GM12878 (cell line): Measurements from ENCODE around the gene TYSND1. TPM values are rescaled to one million over a fixed set of nuclear protein-coding genes. Genes with fewer than 3 reads are reported as not detected.

Experiments used
- ATAC-seq: fragments of 200-7000 bp; cut with Tn5 transposase; 3 replicates; pipeline ENCODE4 v1.9.1; 2020; ENCODE audit warnings: mild to moderate bottlenecking, moderate library complexity
- BruUV-seq: library from RNA; stranded (reverse); fragments of 400-500 nt; replicated peaks from 2 replicates; lab custom pipeline; 2021; lab: Mats Ljungman, UMichigan
- CTCF ChIA-PET: fragments of 300-600 bp; sonication (Branson Sonifier 250); formaldehyde crosslinking; extraction: SDS; loops from one replicate; lab custom pipeline; 2021; ENCODE audit warnings: inconsistent platforms; lab: Yijun Ruan, JAX
- POLR2A ChIA-PET: fragments of 350-600 bp; formaldehyde crosslinking; extraction: SDS; loops from one replicate; lab custom pipeline; 2021; ENCODE audit warnings: inconsistent platforms; lab: Charles Lee
- RAD21 ChIA-PET: fragments of 300-600 bp; sonication (Branson Sonifier 250); formaldehyde crosslinking; loops from one replicate; lab custom pipeline; 2023; ENCODE audit warnings: antibody characterized with exemption; ENCODE audit not compliant: unreplicated experiment; lab: Charles Lee
- SMC1A ChIA-PET: fragments of 300-600 bp; sonication (Branson Sonifier 250); formaldehyde crosslinking; loops from one replicate; lab custom pipeline; 2023; ENCODE audit not compliant: unreplicated experiment, uncharacterized antibody; lab: Charles Lee
- DNase-seq: peaks from one replicate; pipeline ENCODE4 v3.0.0-alpha.2; 2011; ENCODE audit warnings: low read depth, low spot score
- FAIRE-seq: peaks from 3 replicates; lab custom pipeline; 2011; peaks lifted over from hg19 to GRCh38; lab: Jason Lieb, UNC
- H2AFZ ChIP-seq: 2 replicates; pipeline ENCODE4 v1.6.0; 2011; ENCODE audit warnings: low read depth, low read length, control low read depth; ENCODE audit not compliant: control insufficient read depth
- H3K27ac ChIP-seq: 2 replicates; pipeline ENCODE4 v1.5.1; 2011; ENCODE audit warnings: control low read depth; ENCODE audit not compliant: control insufficient read depth, insufficient read depth
- H3K27me3 ChIP-seq, 2 experiments: replicated peaks in 1 of 2; 2 replicates each; pipeline versions ENCODE4 v1.6.0 to v1.6.1; 2011; ENCODE audit warnings: low read length in 1 of 2; ENCODE audit not compliant: control insufficient read depth in 2 of 2, insufficient read depth in 2 of 2
- H3K36me3 ChIP-seq, 2 experiments: 2 replicates each; pipeline ENCODE4 v1.5.1; 2011; ENCODE audit warnings: low read length in 1 of 2; ENCODE audit not compliant: control insufficient read depth in 2 of 2, insufficient read depth in 2 of 2
- H3K4me1 ChIP-seq: 2 replicates; pipeline ENCODE4 v1.6.1; 2011; ENCODE audit warnings: mild to moderate bottlenecking, low read length, moderate library complexity, mixed read lengths; ENCODE audit not compliant: control insufficient read depth, insufficient read depth
- H3K4me2 ChIP-seq: 2 replicates; pipeline ENCODE4 v1.6.0; 2011; ENCODE audit warnings: control low read depth; ENCODE audit not compliant: control insufficient read depth, insufficient read depth
- H3K4me3 ChIP-seq: fragments of 200-600 bp; sonication (generic); 2 replicates; pipeline ENCODE4 v1.5.1; 2016
- H3K79me2 ChIP-seq: 2 replicates; pipeline ENCODE4 v1.6.0; 2011; ENCODE audit warnings: low read length; ENCODE audit not compliant: control insufficient read depth, insufficient read depth
- H3K9ac ChIP-seq: 2 replicates; pipeline ENCODE4 v1.8.0; 2011; ENCODE audit warnings: low read length, control low read depth, mixed read lengths; ENCODE audit not compliant: control insufficient read depth, insufficient read depth
- H3K9me3 ChIP-seq: replicated peaks from 3 replicates; pipeline ENCODE4 v1.5.1; 2011; ENCODE audit warnings: mild to moderate bottlenecking, low read length; ENCODE audit not compliant: control insufficient read depth, insufficient read depth
- H4K20me1 ChIP-seq: 2 replicates; pipeline ENCODE4 v1.6.0; 2011; ENCODE audit not compliant: control insufficient read depth, insufficient read depth
- CBFB ChIP-seq: IDR thresholded peaks from 2 replicates; pipeline ENCODE4 v1.6.1; 2016; ENCODE audit warnings: antibody characterized with exemption, low read depth
- CREB1 ChIP-seq: IDR thresholded peaks from 2 replicates; pipeline ENCODE4 v1.6.1; 2012; ENCODE audit warnings: low read depth, mild to moderate bottlenecking, inconsistent platforms
- ESRRA ChIP-seq: IDR thresholded peaks from 2 replicates; pipeline ENCODE4 v1.6.1; 2012; ENCODE audit warnings: mild to moderate bottlenecking, low read length, improper control_type of control experiment
- FOS ChIP-seq: IDR thresholded peaks from 3 replicates; pipeline ENCODE4 v1.6.1; 2011; ENCODE audit warnings: borderline replicate concordance; ENCODE audit not compliant: insufficient read length; ENCODE audit errors: extremely low read depth
- MEF2B ChIP-seq: fragments of 450-650 bp; IDR thresholded peaks from 2 replicates; pipeline ENCODE4 v1.6.1; 2018; ENCODE audit warnings: mild to moderate bottlenecking, moderate library complexity; ENCODE audit not compliant: partially characterized antibody, poor library complexity, severe bottlenecking
- MXI1 ChIP-seq: fragments of 150-350 bp; IDR thresholded peaks from 2 replicates; pipeline ENCODE4 v1.6.1; 2011; ENCODE audit warnings: low read depth, mild to moderate bottlenecking, inconsistent platforms, low read length, improper control_type of control experiment
- MYC ChIP-seq: IDR thresholded peaks from 2 replicates; pipeline ENCODE4 v1.6.1; 2011; ENCODE audit warnings: mild to moderate bottlenecking, low read length, moderate library complexity, inconsistent platforms; ENCODE audit not compliant: insufficient read depth, insufficient replicate concordance, insufficient read length, severe bottlenecking
- NRF1 ChIP-seq: conservative IDR thresholded peaks from 2 replicates; pipeline ENCODE4 v1.6.1; 2011; ENCODE audit warnings: mild to moderate bottlenecking, low read depth, low read length, improper control_type of control experiment
- SIN3A ChIP-seq: IDR thresholded peaks from 2 replicates; pipeline ENCODE4 v1.6.1; 2012; ENCODE audit warnings: low read depth, low read length, improper control_type of control experiment
- SMAD5 ChIP-seq: IDR thresholded peaks from 2 replicates; pipeline ENCODE4 v1.6.1; 2016; ENCODE audit warnings: antibody characterized with exemption, low read depth
- SREBF2 ChIP-seq: IDR thresholded peaks from 2 replicates; pipeline ENCODE4 v1.6.1; 2012; ENCODE audit warnings: mild to moderate bottlenecking, low read length
- SRF ChIP-seq, 2 experiments: IDR thresholded peaks; 2 replicates each; pipeline ENCODE4 v1.6.1; 2011; ENCODE audit warnings: low read depth in 2 of 2, low read length in 2 of 2, mild to moderate bottlenecking in 1 of 2, moderate library complexity in 1 of 2
- ZNF24 ChIP-seq: fragments of 450-650 bp; IDR thresholded peaks from 2 replicates; pipeline ENCODE4 v1.6.1; 2017; ENCODE audit warnings: antibody characterized with exemption, mild to moderate bottlenecking
- WGBS: methylation state at CpG from one replicate; pipeline ENCODE4 v1.1.6; 2016; ENCODE audit warnings: low lambda C conversion rate; ENCODE audit not compliant: insufficient replicate concordance, insufficient coverage; ENCODE audit errors: missing lambda C conversion rate; 5-methylcytosine and 5-hydroxymethylcytosine counted together
- in situ Hi-C: fragments of 300-500 bp; cut with MboI; formaldehyde crosslinking; loops from 9 replicates; pipeline ENCODE4 v1.14.3; 2018; ENCODE audit warnings: mixed read lengths
- intact Hi-C: fragments of 100-400 bp; cut with micrococcal nuclease; formaldehyde crosslinking; loops from one replicate; pipeline ENCODE4 v1.14.2; 2022; ENCODE audit not compliant: unreplicated experiment
- polyA plus RNA-seq, 11 experiments: library from polyadenylated mRNA; depleted of rRNA in 4 of 11; unstranded in 6 of 11; stranded (reverse) in 5 of 11; fragments of >200 nt; fragmentation: Nextera tagmentation in 4 of 11; fragmentation: Illumina TruSeq in 1 of 11; extraction: Ambion mirVana in 4 of 11; extraction: Trizol in 1 of 11; gene quantifications; 1 replicate in 1 of 11; 2 replicates in 10 of 11; pipeline versions ENCODE4 v1.2.1 to v1.2.3, GENCODE V29; 2011 to 2016; ENCODE audit warnings: inconsistent platforms in 2 of 11, missing spikeins in 2 of 11, low read depth in 1 of 11
- total RNA-seq, 4 experiments: library from RNA; depleted of rRNA in 3 of 4; stranded (reverse); fragments of >200 nt in 3 of 4; fragmentation: Illumina TruSeq in 1 of 4; extraction: Trizol in 1 of 4; gene quantifications; 2 replicates each; pipeline versions ENCODE4 v1.2.1 to v1.2.3, GENCODE V29; 2013 to 2021
- TF ChIP-seq, protein P1 (sequence below): fragments of 150-350 bp; IDR thresholded peaks from 2 replicates; pipeline ENCODE4 v1.6.1; 2014; ENCODE audit warnings: mild to moderate bottlenecking, low read depth, low read length
- TF ChIP-seq, protein P2 (sequence below), 3 experiments: IDR thresholded peaks in 2 of 3; conservative IDR thresholded peaks in 1 of 3; 2 replicates each; pipeline ENCODE4 v1.5.1; 2011; ENCODE audit warnings: low read depth in 3 of 3, low read length in 3 of 3, mild to moderate bottlenecking in 3 of 3, control low read depth in 2 of 3, moderate library complexity in 2 of 3, inconsistent platforms in 1 of 3, mixed read lengths in 1 of 3; ENCODE audit not compliant: control insufficient read depth in 2 of 3, insufficient read depth in 1 of 3; ENCODE audit errors: extremely low read depth in 1 of 3

TYSND1 gene
- total and polyA plus RNA-seq, 10 of the 15 experiments (the other 5 are each of a cell fraction or from before 2014, with no cell fraction given), result 1.9 to 21.4 (median 12.0) TPM

DNA sequence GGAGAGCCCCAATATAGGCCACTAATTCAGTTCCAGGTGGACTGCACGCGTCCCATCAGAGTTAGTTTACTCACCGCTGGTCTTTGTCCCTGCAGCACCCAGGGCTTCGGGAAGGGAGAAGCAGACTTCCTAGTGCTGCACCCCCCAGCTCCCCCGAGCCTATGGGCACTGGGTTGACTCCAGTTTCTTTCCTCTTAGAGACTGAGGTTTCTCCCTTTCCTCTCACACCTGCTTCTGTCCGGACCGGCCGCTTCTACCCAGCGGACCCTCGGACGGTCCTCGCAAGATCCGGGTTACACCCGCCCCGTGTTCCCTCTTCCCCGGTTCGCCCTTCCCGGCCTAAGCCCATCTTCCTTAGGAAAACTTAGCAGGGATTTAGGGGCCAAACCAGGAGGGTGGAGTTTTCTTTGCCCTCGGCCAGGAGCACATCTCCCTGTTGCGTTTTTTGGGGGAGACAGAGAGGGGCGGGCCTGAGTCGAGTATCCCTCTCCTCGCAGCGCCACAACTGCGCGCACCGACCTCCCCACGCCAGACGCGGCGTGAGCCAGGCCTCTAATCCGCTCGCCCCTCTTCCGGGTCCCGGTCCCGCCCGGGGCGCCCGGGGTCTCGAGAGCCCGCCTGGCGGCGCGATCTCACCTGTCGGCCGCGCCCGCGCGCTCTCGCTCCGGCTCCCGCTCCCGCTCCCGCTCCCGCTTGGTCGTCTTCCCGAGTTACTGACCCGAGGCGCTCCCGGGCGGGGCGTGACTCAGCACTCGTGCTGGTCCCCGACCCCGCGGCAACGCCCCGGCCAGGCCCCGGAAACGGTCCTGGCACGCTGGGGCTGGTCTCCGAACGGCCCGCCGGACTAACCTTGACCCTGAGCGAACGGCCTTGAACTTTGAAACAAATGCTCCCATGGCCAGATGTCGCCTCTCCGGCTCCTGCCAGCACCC is 14.1 kb downstream of the TYSND1 start, which contains the start of gene AIFM2:
TSS of gene AIFM2 (minus strand) at position 728 of the 932 bp plus-strand sequence. CDS start 8,741 bp downstream, outside the sequence.
- no peaks in the 10 kb centered on the region for H3K36me3 ChIP-seq
- CTCF ChIA-PET, result interaction anchor here (0.6 to 2.2 kb wide), 5 partner anchors 10 to 959 kb away, joined by 3 to 18 read pairs (median 3); partner anchors contain the start of gene TYSND1
- peaks cover 12% of the 10 kb centered on the region for H3K4me1 ChIP-seq
- BruUV-seq, result no TSS peak
- peak within 1 kb of the TSS; percentile 97 for H3K4me2 ChIP-seq
- peak within 1 kb of the TSS; percentile 83 for H3K4me3 ChIP-seq
- SMC1A ChIA-PET, result interaction anchor here (1.2 to 1.4 kb wide), 2 partner anchors 12 kb away, joined by 4 to 5 read pairs; no protein-coding TSS in a partner anchor
- FAIRE-seq, result peak; percentile 57
- no peaks in the 10 kb centered on the region for H3K9me3 ChIP-seq
- in situ Hi-C loops (no loop called here), intact Hi-C loops (no loop called here)
- no peaks in the 10 kb centered on the region for H4K20me1 ChIP-seq
- peak; percentile 91 for ATAC-seq
- H3K27me3 ChIP-seq, result no peaks in the 10 kb centered on the region
- peak within 1 kb of the TSS; percentile 92 for H2AFZ ChIP-seq
- peaks cover 29% of the 10 kb centered on the region for H3K79me2 ChIP-seq
- 11% methylated on average over 67 of the region's 80 CpGs for WGBS
- peak within 1 kb of the TSS; percentile 96 for H3K9ac ChIP-seq
- POLR2A ChIA-PET, result no interaction called here
- RAD21 ChIA-PET, result interaction anchor here (1.0 kb wide), 1 partner anchor 14 kb away, joined by 3 read pairs; the partner anchor contains the start of gene TYSND1
- peak within 1 kb of the TSS; percentile 89 for H3K27ac ChIP-seq
- no peak for DNase-seq
- TF ChIP-seq SREBF2 (no peak), FOS (no peak), MXI1 (peak; percentile 65), SRF (IDR thresholded peaks at IDR 0.05; ENCODE audit: low read depth in 2 of 2, low read length in 2 of 2) (no peak), CBFB (no peak), MEF2B (peak; percentile 31), CREB1 (peak; percentile 38; the same call in 1 of the 2 replicates), NRF1 (no peak), SMAD5 (no peak), ZNF24 (no peak), ESRRA (peak; percentile 95), SIN3A (no peak), MYC (no peak)
- TF ChIP-seq, protein P1, sequence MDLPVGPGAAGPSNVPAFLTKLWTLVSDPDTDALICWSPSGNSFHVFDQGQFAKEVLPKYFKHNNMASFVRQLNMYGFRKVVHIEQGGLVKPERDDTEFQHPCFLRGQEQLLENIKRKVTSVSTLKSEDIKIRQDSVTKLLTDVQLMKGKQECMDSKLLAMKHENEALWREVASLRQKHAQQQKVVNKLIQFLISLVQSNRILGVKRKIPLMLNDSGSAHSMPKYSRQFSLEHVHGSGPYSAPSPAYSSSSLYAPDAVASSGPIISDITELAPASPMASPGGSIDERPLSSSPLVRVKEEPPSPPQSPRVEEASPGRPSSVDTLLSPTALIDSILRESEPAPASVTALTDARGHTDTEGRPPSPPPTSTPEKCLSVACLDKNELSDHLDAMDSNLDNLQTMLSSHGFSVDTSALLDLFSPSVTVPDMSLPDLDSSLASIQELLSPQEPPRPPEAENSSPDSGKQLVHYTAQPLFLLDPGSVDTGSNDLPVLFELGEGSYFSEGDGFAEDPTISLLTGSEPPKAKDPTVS, result no peak
- TF ChIP-seq, protein P2, sequence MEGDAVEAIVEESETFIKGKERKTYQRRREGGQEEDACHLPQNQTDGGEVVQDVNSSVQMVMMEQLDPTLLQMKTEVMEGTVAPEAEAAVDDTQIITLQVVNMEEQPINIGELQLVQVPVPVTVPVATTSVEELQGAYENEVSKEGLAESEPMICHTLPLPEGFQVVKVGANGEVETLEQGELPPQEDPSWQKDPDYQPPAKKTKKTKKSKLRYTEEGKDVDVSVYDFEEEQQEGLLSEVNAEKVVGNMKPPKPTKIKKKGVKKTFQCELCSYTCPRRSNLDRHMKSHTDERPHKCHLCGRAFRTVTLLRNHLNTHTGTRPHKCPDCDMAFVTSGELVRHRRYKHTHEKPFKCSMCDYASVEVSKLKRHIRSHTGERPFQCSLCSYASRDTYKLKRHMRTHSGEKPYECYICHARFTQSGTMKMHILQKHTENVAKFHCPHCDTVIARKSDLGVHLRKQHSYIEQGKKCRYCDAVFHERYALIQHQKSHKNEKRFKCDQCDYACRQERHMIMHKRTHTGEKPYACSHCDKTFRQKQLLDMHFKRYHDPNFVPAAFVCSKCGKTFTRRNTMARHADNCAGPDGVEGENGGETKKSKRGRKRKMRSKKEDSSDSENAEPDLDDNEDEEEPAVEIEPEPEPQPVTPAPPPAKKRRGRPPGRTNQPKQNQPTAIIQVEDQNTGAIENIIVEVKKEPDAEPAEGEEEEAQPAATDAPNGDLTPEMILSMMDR (IDR thresholded peaks at IDR 0.05 in 2 of 3, conservative IDR thresholded peaks at IDR 0.05 in 1 of 3; ENCODE audit: control insufficient read depth in 2 of 3, extremely low read depth in 1 of 3, insufficient read depth in 1 of 3, low read depth in 3 of 3, low read length in 3 of 3), result peak in 2 of 3 experiments; percentile 8 to 11; a peak in 2 of 6 replicates
